GM10248 (cell line): ENCODE data around the gene FBLN7.
"Not testable (repeated sequence)": the region's sequence is repeated elsewhere in the genome, so short reads cannot be mapped to it uniquely, and the experiment has no call there.

Source experiments
- CTCF ChIA-PET: fragments of 300-600 bp; sonication (Branson Sonifier 250); formaldehyde crosslinking; extraction: SDS; loops from one replicate; lab custom pipeline; 2021; ENCODE audit warnings: antibody characterized with exemption; lab: Yijun Ruan, JAX
- POLR2A ChIA-PET: fragments of 350-650 bp; sonication (Branson Sonifier 250); formaldehyde crosslinking; extraction: SDS; loops from one replicate; lab custom pipeline; 2020; ENCODE audit warnings: antibody characterized with exemption; lab: Yijun Ruan, JAX
- DNase-seq: peaks from one replicate; pipeline ENCODE4 v3.0.0; 2012; ENCODE audit errors: extremely low spot score
- TF ChIP-seq, protein P1 (sequence below): IDR thresholded peaks from 2 replicates; pipeline ENCODE4 v1.5.1; 2012; ENCODE audit warnings: mild to moderate bottlenecking, low read depth; ENCODE audit errors: extremely low read depth, missing control alignments, control extremely low read depth

The FBLN7 gene

DNA sequence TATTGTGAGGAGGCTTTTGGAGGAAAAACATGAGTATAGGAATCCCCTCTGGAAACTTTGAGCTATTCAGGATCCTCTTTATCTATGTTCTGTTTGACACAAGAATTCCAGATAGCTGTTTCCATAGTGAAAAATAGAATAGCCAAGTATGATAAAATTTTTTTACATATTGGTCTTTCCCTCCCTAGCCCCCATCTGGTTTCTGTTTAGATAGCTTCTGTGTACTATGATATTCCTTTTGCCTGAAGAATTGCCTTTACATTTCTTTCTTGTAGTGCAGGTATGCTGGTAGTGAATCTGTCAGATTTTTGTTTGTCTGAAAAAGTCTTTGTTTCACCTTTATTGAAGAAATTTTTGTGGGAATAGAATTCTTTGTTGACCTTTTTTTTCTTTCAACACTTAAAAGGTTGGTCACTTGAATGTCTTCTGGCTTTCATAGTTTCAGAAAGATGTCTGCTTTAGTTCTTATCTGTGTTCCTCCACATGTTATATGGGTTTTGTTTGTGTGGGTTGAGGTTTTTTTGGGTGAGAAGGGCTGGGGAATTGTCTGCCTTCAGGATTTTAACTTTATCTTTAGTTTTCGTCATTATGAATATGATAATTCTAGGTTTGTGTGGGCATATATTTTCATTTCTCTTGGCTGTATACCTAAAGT is 29.9 kb upstream of the FBLN7 start:
- ChIA-PET CTCF (interaction anchor here (1.4 kb wide), 1 partner anchor 18 kb away, joined by 4 read pairs; no protein-coding TSS in a partner anchor), POLR2A (no interaction called here)
- DNase-seq, result no peak
- TF ChIP-seq, protein P1, sequence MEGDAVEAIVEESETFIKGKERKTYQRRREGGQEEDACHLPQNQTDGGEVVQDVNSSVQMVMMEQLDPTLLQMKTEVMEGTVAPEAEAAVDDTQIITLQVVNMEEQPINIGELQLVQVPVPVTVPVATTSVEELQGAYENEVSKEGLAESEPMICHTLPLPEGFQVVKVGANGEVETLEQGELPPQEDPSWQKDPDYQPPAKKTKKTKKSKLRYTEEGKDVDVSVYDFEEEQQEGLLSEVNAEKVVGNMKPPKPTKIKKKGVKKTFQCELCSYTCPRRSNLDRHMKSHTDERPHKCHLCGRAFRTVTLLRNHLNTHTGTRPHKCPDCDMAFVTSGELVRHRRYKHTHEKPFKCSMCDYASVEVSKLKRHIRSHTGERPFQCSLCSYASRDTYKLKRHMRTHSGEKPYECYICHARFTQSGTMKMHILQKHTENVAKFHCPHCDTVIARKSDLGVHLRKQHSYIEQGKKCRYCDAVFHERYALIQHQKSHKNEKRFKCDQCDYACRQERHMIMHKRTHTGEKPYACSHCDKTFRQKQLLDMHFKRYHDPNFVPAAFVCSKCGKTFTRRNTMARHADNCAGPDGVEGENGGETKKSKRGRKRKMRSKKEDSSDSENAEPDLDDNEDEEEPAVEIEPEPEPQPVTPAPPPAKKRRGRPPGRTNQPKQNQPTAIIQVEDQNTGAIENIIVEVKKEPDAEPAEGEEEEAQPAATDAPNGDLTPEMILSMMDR, result no peak

DNA sequence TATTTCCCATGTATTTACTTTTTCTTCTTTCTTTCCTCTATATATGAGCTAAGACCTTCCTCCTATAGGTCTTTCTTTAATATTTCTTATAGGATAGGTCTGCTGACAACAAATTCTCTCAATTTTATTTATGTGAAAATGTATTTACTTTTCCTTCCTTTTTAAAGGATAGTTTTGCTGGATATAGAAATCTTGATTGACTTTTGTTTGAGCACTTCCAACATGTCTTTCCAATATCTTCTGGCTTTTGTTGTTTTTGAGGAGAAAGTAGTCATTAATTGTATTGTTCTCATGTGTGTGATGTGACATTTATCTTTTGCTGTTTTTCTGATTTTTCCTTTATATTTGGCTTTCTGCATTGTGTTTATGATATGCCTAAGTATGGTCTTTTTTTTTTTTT is 28.9 kb upstream of the FBLN7 start:
- DNase-seq, result no peak
- CTCF ChIA-PET, result interaction anchor here (1.4 kb wide), 1 partner anchor 19 kb away, joined by 4 read pairs; no protein-coding TSS in a partner anchor
- POLR2A ChIA-PET, result no interaction called here
- TF ChIP-seq, protein P1, result no peak

DNA sequence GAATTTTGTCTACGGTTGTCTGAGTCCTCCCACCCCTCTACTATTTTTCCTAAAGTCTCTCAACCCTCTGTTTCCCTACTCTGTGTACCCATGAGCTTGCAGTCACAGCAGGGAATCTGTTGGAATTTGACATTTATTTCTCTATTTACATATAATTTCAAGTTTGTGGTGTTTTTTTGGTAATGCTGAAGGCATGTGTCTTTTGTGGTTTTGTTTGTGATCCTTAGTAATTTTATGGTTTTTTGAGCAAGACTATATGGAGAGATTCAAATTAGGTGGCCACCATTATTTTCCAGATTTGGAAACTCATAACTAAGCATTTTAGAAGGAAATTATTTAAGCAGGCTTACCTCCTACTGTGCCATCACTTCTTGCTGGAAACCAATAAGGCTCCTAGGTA is 27.2 kb upstream of the FBLN7 start:
- DNase-seq, result no peak
- ChIA-PET POLR2A (no interaction called here), CTCF (no interaction called here)
- TF ChIP-seq, protein P1, result no peak

DNA sequence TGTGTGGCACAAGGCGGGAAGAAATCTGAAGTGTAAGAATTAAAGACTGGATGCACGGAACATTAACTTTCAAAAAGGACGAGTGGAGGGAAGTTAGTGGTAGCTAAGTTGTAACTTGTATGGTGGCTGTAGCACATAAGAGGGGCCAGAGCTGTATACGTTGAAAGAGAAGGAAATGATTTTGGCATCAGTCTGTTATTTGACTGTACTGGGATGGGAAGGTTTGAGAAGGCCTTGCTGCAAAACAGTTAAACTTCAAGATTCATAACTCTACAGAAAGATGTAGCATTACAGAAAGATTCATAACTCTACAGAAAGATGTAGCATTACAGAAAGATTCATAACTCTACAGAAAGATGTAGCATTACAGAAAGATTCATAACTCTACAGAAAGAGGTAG is 24.8 kb upstream of the FBLN7 start:
- CTCF ChIA-PET, DNase-seq, POLR2A ChIA-PET: not testable (repeated sequence)

DNA sequence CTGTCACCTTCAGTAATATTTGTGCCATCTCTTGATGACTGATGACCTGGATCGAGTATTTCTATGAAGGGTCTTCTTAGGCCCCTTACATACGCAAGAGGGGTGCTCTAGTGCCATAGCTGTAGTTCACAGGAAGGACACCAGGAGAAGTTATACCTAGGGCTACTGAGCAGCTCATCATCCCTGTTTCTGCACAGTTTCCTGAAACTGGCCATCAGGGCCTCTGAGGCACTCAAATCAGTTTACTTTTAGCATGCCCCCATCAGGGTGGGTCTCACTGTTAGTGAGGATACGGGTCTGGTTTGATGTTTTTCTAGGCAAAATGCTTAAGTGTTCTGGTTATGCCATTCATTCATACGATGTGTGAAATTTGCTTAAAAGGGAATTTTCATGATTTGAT is 20.0 kb upstream of the FBLN7 start:
- TF ChIP-seq, protein P1, result no peak

DNA sequence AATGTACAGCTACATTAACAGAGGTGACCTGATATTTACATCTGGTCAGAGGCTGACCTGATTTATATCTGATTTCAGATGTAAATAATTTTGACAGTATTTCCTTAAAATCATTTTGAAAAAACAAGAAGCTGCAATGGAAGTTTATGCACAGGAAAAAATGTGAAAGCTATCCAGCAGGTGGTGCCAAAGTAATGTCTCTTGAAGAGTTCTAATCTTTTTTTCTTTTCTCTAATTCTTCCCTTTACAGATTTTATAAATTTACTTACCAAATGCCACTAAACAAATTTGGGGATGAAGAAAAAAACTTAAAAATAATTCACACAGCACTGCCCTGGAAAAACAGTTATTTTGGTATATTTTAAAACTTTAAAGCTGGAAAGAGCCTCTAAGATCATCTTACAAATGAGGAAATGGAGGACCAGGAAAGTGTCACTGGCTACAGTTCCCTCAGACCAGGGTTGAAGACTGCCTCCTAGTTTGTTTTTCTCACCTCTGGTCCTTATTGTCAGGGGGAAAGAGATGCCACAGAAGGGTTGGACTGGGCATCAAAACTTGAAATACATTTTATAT is 16.4 kb upstream of the FBLN7 start:
- CTCF ChIA-PET, result interaction anchor here (0.8 to 2.3 kb wide), 12 partner anchors 9 to 138 kb away, joined by 3 to 11 read pairs (median 3); partner anchors contain the start of gene FBLN7
- DNase-seq, result no peak
- POLR2A ChIA-PET, result no interaction called here
- TF ChIP-seq, protein P1, result peak; percentile 49

More for the DNA sequence above, 20.0 kb upstream of the FBLN7 start:
- POLR2A ChIA-PET, result no interaction called here
- CTCF ChIA-PET, result interaction anchor here (1.6 kb wide), 1 partner anchor 30 kb away, joined by 7 read pairs; no protein-coding TSS in a partner anchor
- no peak for DNase-seq

DNA sequence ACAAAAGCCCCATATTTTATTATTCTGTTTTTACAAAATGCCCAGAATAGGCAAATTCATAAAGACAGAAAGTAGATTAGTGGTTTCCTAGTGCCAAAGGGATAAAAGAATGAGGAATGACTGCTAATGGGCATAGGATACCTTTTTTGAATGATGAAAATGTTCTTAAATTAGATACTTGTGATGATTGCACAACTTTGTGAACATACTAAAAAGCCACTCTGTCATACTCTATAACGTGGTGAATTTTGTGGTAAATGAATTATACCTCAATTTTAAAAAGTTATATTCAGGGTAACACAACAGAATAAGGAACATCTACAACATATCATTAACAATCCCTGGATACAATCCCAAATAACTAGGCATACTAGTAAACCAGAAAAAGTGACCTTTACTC is 9.1 kb upstream of the FBLN7 start:
- DNase-seq, result no peak
- ChIA-PET POLR2A (no interaction called here), CTCF (no interaction called here)
- TF ChIP-seq, protein P1, result no peak
